ENCODE measurements around the gene ATP9B.
A peak's percentile ranks its signal among the peaks of the same experiment; 100 is the strongest.

Gene ATP9B

DNA sequence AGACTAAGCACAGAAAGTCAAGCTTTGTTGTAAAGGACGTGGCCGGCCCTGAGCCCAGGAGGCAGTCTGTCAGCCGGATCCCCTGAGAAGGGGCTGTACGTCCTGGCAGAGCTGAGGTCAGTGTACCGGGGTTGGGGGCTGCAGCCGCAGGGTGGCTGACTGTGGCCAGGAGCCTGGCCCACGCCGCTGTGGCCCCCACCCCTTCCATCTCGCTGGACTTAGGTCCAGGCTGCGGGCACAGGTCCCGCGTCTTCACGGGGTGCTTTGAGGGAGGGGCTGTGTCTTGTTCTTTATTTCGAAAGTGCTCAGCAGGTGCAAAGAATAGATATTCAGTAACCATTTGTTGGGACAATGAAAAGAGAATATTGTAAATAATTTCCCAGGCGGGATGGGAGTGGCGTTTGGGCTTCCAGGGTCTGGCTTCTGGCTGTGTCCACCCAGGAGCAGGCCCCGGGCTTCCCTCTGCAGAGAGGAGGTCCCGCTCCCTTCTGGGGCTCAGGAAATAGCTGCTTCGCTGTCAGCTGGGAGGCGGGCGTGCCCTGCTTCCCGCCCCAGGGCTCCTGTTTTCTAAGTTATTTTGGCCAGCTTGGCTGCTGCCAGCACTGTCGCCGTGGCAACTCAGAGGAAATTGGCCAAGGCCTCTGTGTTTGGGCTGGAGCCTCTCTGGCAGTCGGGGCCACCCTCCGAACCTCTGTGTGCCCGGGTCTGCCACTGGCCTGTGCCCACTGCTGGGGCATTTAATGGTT is 334.0 kb downstream of the ATP9B start:
- DNase-seq, result peak; percentile 90

DNA sequence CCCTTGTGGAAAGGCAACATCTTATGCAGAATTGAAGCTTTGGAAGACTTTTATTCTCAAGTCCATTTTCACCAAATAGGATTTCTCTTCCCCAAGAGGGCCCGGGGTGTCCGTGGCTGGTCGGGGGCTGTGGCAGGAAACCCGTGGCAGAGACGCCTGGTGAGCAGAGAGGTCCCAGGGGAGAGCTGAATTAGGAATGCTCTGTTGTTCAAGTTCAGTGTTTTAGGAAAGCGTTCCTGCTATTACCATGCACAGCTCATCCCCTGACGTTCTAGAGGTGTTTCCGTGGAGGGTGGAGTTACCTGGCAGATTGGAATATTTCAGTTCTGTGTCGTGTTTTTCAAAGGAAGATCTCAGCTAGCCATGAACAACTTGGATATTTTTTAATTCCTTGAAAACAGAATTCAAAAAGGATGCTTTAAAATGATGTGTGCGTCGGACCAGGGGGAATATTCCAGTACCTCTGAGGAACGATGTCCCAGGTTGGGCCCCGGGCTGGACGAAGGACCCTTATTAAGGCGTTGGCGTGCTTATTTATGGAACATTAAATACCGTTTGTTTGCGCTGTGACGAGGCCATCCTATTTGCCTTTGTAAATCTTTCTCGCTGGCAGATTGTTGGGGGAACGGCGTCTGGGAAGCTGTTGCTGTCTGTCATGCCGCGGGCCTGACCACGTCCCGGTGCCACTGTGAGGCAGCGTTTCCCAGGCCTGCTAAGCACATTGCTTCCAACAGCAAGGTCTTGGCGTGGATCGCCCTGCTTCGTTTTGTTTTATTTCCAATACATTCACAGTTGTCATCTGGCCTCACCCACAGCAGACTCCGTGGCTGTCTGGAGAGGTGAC is 334.8 kb downstream of the ATP9B start:
- DNase-seq, result peak; percentile 70

DNA sequence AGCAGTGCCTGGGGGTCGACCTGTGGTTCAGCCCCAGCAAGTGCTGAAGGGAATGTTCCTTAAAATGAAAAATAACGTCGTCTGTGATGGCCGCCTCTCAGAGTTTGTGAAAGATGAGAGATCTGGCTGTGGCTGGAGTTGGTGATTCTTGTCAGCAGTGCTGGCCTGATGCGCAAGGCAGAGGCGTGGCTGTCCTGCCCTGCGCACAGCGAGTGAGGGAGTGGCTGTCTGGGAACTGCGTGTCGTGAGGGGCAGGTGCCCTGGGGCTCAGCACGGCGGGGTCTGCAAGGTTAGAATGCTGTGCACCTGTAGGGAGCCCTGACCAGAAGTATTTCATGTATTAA is 335.3 kb downstream of the ATP9B start:
- no peak for DNase-seq

DNA sequence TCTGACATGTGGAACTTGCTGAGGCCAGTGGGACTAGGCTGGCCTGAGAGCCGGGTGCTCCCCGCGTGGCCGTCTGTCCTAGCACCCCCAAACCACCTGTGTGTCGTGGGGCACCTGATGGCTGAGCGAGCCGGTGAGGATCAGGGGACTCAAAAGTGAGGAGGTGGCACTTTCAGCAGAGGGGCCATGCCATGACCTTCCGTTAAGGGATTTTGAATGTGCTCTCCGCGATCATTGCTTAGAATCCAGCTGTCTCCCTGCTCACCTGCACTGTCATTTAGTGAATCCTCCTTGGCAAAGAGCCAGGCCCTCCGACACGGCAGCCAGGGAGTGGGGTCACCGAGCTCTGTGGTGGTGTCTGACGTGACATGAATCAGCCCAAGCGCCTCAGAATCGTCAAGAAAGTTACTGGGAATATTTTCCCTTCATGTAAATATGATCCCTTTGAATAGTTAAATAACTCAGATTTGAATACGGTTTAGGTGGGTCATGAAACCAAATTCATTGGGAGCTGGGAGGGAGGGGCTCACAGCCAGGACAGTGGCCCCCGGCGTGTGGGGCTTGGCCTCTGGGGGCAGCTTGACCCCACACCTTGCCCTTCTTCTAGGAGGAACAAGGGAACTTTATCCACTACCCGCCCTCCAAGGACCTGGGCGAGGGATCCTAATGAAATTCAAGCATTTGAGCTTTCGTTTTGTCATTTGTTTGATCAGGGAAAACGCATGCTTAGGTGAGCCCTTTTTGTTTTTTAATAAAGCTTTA is 336.0 kb downstream of the ATP9B start:
- DNase-seq, result no peak

DNA sequence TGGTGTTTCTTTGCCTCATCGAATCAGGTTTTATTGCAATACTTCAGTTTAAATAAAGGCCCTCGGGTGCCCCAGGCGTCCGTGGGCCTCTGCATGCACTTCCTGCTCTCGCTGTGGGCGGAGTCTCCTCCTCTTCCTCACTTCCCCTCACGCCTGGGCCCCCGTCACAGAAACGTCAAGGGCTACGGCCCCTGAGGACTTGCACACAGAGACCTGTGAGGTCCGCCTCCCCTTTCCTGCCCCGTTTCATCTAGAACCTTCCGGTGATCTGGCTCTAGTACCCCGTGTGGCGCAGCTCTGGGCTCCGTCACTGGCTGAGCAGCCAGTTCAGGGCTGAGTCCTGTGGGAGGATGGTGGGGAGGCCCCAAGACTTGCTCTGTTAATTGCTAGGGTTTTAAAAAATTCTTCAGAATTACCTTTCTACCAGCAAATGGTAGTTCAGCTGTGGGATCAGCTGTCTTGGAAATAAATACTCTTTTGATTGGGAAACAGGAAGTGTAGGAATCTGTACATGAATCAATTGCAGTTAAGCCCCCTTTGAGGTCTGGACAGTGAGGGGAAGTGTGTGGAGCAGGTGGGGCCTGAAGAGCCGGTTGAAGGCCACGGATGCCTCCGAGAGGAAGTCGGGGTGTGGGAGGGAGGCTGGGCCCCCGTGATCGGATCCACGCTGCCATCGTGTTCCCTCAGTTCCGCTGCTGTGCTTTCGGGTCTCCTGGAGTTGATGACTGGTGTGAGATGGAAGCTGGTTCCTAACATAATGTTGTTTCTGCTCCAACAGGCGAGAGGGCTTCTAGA is 336.8 kb downstream of the ATP9B start:
- peak; percentile 71 for DNase-seq

DNA sequence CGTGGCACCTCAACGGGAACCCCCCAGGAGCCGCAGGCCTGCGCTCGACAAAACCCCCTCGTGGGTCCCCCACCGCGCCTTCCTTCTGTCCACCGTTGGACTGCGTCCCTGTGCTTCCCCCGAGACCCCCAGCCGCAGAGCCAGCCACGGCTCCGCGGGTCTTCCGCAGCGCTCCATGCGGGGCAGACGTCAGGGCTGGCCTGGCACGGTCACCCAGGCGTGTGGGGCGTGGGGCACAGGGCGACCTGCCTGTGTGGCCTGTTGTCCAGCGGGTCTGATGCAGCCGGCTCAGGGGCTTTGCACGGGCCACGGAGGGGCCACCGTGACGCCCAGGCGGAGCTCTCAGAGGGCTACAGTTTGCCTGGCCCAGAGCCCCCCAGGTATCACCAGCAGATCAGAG is 337.5 kb downstream of the ATP9B start:
- DNase-seq, result no peak

DNA sequence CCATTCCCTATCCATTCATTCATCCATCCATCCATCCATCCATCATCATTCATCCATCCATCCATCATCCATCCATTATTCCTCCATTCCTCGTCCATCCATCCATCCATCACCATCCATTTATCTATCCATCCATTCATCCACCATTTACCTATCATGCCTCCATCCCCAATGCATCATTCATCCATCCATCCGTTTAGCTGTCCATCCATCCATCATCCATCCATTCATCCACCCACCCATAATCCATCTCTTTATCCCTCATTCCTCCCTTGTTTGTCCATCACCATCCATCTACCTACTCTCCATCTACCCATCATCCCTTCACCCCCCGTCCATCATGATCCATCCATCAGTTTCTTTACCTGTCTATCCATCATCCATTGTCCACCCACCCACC is 340.1 kb downstream of the ATP9B start:
- no peak for DNase-seq

DNA sequence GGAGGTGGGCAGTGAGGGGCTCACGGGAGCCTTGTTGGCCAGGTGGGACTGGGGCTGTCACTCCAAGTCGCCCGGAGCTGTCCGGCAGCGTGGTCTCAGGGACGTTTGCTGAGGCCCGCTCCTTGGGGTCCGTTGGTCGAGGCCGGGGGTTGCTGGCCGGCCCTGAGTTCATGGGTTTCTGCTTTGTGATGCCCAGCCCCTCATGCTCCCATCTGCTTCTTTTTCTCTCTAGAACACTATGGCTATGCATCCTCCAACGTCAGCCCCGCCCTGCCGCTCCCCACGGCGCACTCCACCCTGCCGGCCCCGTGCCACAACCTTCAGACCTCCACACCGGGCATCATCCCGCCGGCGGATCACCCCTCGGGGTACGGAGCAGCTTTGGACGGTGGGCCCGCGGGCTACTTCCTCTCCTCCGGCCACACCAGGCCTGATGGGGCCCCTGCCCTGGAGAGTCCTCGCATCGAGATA is 341.0 kb downstream of the ATP9B start:
- DNase-seq, result no peak

DNA sequence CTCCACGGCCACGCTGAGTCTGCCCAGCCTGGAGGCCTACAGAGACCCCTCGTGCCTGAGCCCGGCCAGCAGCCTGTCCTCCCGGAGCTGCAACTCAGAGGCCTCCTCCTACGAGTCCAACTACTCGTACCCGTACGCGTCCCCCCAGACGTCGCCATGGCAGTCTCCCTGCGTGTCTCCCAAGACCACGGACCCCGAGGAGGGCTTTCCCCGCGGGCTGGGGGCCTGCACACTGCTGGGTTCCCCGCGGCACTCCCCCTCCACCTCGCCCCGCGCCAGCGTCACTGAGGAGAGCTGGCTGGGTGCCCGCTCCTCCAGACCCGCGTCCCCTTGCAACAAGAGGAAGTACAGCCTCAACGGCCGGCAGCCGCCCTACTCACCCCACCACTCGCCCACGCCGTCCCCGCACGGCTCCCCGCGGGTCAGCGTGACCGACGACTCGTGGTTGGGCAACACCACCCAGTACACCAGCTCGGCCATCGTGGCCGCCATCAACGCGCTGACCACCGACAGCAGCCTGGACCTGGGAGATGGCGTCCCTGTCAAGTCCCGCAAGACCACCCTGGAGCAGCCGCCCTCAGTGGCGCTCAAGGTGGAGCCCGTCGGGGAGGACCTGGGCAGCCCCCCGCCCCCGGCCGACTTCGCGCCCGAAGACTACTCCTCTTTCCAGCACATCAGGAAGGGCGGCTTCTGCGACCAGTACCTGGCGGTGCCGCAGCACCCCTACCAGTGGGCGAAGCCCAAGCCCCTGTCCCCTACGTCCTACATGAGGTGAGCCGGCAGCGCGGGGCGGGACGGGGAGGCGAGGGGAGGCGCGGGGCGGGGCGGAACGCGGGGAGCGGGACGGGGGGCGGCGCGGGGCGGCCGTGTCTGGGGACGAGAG is 341.8 kb downstream of the ATP9B start:
- DNase-seq, result no peak

DNA sequence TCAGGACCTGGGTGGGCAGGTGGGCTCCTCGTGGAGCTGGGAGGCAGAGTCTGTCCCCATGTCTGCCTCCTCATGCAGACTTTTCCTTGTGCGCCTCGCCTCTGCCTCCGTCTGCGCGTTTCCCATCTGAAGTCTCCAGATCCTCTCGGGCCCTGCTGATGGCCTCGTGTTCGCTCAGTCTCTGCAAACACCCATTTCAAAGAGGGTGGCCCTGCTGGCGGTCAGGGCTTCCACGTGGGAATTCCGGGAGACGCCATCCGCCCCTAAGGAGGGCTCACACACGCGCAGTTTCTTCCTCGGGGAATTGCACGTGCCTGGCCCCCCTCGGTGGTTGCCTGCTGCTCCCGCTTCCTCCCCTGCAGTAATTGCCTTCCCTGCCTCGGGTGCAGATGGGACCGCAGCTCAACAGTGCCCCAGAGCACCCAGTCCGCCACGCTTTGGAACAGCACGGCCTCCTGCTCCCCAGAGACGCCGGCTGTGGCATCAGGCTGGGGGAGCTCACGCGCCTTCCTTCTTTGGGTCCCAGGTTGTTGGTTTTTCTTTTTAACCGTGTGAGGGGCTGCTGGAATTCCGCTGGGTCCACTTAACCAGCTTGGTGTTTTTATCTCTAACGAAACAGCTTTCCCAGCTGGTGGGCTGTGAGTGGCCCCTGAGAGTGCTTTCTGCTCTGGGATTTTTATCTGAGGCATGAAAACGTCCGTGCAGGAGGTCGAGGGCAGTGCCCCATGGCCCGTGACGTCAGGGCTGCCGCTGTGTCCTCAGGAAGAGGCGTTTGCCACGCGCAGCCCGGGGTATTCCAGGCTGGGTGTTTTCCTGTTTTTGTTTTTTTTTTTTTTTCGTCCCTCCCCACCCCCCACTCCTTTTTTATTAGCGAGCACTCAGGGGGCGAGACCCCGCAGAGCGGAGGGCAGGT is 342.7 kb downstream of the ATP9B start:
- no peak for DNase-seq

DNA sequence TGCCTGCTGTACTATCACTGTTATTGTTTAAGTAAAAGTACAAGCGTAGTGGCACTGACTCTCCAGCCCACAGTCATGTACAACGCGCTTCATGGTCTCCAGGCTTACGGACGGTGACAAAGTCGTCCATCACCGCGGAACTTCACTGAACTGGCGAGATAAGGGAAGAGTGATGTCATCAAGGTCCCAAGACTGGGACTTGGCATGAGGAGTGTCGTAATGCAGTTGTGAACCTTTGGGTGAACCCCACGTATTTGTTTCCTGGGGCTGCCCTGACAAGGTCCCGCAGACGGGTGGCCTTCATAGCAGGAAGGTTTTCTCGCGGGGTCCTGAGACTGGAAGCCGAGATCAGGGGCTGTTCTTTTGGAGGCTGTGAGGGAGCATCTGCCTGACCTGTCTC is 343.8 kb downstream of the ATP9B start:
- no peak for DNase-seq

DNA sequence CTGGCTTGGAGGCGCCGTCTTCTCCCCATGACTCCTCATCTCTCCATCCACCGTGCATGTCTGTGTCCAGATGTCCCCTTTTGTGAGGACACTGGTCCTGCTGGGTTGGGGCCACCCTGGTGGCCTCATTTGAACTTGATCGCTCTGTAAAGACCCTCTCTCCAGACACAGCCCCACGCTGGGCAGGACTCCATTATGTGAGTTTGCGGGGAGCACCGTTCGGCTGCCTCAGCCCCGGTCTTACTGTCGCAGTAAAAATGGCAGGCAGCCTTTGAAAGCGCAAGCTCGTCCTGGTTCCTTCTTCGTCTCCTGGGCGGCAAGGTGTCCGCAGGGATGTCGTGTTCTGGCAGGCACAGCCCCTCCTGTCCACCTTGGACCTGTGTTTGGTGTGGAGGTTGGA is 344.2 kb downstream of the ATP9B start:
- DNase-seq, result no peak

DNA sequence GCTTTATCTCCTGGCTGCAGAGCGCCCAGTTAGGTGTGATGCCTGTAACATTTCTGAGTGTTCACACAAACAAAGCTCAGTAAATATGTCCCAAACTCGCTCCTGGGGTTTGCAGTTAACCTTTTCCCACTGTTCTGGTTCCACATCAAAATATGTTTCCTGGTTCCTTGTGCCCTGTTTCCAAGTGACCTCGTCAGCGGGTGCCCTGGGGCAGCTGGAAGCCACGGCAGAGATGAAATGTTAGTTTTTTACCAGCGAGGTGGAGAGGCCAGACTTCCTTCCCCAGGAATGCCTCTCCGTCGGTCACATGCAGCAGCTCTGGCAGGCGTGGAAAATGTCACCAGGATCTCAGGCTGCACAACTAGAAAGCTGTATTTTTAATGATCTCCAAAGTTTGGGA is 344.7 kb downstream of the ATP9B start:
- no peak for DNase-seq

DNA sequence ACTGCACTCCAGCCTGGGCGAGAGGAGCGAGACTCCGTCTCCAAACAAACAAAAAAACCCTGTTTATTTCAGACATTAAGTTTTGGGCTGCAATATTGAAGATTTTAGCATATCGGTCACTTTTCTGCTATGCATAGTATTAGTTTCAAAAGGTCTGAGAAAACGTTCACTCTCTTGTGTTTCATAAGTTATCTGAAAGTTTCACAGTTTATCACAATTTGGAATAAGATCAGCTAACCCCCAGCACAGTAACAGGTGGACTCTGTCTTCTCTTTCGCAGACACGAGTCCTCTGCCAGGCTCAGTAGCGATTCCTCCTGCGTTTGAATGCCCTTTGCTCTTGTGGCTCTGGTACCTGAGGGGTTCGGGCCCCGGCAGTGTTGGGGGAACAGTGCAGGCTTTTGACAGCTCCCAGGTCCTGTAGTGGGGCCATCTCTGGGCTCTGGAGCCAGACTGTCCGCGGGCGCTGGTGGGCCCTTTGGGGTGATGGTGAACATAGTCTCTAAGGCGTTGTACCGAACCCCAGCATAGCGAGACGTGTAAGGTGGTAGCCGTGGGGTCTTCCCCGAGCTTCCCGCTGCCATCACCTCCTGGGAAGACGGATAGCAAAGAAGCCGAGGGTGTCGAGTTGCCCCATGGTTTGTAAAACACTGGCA is 347.0 kb downstream of the ATP9B start:
- DNase-seq, result no peak

DNA sequence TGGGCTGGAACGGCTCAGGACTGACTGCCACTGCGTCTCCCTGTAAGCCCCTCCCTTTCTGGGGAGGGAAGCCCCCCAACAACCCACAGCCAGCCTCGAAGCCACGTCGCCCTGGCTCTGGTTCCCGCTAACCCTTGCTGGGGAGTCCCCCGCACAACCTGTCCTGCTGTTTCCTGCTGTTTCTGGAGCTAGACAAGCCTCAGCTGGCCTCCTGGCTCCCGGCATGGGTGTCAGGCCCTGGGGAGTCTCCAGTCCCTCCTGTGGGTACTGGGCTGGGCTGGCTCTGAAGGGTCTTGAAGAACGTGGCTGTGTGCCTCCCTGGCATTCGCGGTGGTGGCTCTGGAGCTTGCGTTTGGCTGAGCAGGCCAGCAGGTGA is 347.5 kb downstream of the ATP9B start:
- no peak for DNase-seq

DNA sequence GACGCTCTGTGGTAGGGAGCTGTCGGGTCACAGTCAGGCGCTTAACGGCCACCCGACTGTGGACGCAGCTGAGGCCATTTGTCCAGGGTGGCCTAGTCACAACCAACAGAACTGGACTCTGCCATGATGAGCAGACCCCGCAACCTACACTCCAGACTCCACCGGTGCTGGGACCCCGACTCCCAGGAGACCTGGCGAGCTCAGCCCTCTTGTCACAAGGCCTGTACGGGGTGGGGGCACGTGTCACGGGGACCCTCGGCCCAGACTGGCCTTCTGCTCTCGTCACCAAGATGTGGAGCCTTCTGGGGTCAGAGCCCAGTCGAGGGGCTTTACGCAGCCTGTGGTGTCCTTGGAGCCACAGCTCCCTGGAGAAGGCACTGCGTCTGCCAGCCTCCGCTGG is 349.0 kb downstream of the ATP9B start:
- DNase-seq, result no peak

DNA sequence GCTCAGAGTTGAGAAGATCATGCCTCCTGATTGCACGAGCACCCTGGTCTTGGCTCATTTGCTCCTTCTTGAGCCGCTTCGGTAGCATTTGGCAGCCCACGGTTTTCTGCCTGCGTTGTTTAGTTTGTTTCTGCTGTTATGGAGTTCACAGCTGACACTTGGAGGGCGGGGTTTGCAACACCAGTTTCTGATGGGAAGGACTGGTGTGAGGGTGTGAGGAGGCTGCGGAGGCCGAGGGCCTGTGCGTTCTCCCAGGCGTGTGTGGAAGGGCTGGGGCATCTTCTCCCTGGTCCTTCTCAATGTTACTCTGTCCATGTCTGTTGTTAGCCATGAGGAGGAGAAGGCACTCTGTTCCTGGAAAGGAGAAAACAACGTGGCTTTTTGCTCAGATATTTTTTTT is 349.4 kb downstream of the ATP9B start:
- no peak for DNase-seq

DNA sequence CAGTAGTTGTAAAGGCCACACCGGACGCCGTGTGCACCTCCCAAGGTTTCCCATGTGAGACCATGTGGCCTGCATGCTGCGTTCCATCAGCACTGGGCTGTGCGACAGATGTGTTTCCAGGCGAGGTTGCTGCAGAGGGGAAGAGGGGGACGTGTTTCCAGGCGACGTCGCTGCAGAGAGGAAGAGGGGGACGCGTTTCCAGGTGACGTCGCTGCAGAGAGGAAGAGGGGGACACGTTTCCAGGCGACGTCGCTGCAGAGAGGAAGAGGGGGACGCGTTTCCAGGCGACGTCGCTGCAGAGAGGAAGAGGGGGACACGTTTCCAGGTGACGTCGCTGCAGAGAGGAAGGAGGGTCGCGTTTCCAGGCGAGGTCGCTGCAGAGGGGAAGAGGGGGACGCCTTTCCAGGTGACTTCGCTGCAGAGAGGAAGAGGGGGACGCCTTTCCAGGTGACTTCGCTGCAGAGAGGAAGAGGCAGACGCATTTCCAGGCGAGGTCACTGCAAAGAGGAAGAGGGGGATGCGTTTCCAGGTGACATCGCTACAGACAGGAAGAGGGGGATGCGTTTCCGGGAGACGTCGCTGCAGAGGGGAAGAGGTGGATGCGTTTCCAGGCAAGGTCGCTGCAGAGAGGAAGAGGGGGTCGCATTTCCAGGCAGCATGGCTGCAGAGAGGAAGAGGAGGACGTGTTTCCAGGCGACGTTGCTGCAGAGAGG is 351.0 kb downstream of the ATP9B start:
- DNase-seq, result no peak

DNA sequence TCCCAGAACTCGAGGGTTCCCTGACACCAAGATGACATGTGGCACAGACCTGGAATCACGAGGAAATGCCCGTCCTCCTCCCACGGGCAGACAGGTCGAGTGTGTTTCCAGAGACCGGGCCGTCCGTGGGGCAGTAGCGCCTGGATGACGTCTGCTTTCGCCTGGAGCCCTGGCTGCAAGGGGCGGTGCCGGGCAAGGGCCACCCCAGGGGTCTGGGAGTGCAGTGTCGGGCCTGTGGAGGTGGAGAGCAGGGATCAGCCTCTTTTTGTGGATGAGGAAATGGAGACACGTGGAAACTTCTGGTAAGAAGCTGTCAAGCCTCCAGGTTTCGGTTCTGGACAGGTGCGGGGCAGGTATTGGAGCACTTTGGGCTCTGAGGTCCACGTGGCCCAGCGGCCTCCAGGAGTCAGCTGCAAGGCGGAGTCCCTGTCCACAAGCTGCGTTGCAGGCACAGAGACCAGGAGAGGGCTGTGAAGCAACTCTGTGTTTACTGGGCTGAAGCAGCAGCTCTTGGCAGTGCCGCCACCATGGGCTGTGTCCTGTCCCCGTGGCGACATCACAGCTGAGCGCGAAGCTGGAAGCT is 352.2 kb downstream of the ATP9B start:
- no peak for DNase-seq

Measured in femur (tissue), 1 donor.